ENCODE results near the gene AFG3L2.
"Not testable (repeated sequence)": the region's sequence is repeated elsewhere in the genome, so short reads cannot be mapped to it uniquely, and the experiment has no call there.

Gene AFG3L2
- 57.1 to 188 (median 94.2) reads per million in 9 experiments for total RNA-seq

DNA sequence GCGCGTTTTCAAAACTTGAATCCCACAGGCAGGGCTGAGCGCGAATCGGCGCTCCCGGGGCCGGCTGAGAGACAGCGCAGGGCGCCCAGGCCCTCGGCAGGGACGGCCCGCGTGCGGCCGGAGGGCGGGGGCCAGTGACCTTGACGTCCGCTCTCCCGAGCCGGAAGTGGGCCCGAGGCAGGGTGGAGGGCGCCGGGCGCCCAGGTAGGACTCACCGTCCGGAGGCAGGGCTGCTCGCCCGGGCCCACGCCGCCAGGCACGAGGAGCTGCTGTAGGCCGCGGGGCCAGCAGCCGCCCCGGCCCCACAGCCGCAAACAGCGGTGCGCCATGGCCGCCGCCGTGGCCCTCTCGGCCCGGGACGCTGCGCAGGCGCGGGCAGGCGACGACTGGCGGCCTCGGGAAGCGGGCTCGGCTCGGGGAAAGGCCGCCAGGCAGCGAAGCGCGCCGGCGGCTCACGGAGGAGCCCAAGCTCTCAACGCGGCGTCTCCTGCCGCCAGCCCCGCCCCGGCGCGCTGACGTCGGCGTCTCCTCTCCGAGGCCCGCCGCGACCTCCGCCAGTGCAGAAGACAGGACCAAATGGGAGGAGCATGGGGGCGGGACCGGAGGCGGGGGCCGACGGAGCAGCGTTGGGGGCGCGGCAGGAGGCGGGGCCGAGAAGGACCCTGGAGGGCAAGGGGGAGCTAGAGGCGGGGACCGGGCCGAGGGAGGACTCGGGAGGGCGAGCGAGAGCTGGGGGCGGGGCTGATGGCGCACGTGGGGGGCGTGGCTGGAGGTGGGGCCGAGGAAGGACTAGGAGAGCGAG is at the start of gene AFG3L2:
AFG3L2 (minus strand) TSS at position 474 of the 802 bp plus-strand sequence; CDS start at position 329, 145 bp downstream.
- peak; percentile 100 for DNase-seq
- Mint-ChIP-seq H3K9me3 (no peaks in the 10 kb centered on the region), H3K4me3 (peak within 1 kb of the TSS; percentile 88), H3K27me3 (no peaks in the 10 kb centered on the region), H3K4me1 (ENCODE audit: low read depth in 2 of 2) (peaks cover 37 to 42% of the 10 kb centered on the region in 2 donors), H3K36me3 (ENCODE audit: insufficient read depth) (peaks cover 18% of the 10 kb centered on the region), H3K27ac (peak within 1 kb of the TSS; percentile 88)
- ATAC-seq (replicated peaks): peak; percentile 82

DNA sequence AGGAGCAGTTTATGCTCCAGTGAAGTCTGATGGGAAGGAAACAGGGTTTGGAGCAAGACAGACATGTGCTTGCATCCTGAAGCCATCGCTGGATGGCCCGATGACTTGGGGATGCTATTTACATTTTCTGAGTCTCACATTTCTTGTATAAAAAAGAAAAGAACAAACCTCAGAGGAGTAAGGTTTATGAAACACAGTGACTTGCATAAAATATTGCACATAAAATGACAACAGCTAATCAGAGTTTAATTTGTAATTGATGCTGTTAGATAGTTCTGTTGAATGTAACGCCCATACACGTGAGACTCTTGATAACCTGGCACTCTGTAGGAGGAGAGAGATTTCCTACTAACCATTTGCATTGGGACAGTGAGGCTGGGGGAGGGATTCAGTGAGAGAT is 47.2 kb upstream of the AFG3L2 start:
- DNase-seq (no peak), ATAC-seq (replicated peaks) (no peak)
- peaks cover 0 to 3% of the 10 kb centered on the region in 2 donors for H3K4me1 Mint-ChIP-seq (ENCODE audit: low read depth in 2 of 2)
- H3K4me3 Mint-ChIP-seq: no peak overlapping the region
- H3K27ac Mint-ChIP-seq: no peak overlapping the region
- no peaks in the 10 kb centered on the region for H3K9me3 Mint-ChIP-seq
- H3K36me3 Mint-ChIP-seq (ENCODE audit: insufficient read depth): no peaks in the 10 kb centered on the region
- H3K27me3 Mint-ChIP-seq: peaks cover 0 to 9% of the 10 kb centered on the region in 2 donors

DNA sequence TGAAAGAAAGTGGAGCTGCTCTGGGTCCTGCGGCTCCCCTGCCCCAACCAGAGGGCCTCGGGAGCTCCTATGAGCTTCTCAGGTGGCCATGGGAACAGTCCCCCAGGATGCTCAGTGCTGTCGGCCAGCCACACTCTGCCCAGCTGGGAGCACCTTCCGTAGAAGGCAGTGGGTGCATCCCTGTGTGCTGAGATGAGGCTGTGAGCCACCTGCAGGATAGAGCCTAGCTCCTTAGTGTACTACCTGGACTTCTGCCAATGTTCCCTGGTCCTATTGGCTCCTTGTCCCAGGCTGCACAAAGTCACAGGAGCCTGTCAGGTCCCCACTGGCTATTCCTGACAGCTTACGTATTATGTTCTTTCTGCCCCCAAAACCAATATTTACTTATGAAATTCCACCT is 46.8 kb upstream of the AFG3L2 start:
- H3K4me1 Mint-ChIP-seq (ENCODE audit: low read depth in 2 of 2): peaks cover 0 to 3% of the 10 kb centered on the region in 2 donors

DNA sequence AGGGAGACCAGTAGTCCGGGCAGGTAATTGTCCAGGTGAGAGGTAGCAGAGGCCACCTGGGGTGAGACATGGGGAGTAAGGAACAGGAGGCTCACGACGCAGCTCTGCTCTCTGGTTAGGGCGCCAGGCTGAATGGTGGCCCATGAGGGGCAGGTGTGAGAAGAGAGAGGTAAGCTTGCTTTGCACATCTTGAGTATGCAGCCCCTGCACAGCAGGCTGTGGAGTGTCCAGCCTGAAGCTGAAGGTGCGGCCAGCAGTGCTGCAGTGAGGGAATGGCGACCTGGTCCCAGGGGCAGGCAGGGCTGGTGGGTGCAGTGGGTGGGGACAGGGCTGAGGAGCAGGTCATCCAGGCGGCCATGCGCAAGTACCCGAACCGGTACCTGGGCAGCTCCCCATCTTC is 46.4 kb upstream of the AFG3L2 start:
- Mint-ChIP-seq H3K27me3 (peaks cover 0 to 9% of the 10 kb centered on the region in 2 donors), H3K4me1 (ENCODE audit: low read depth in 2 of 2) (peaks cover 0 to 6% of the 10 kb centered on the region in 2 donors), H3K36me3 (ENCODE audit: insufficient read depth) (no peaks in the 10 kb centered on the region), H3K9me3 (no peaks in the 10 kb centered on the region), H3K27ac (peak overlapping the region in 1 of 2 donors; percentile 10), H3K4me3 (no peak overlapping the region)
- ATAC-seq (replicated peaks): no peak
- no peak for DNase-seq

More for the DNA sequence above, 46.8 kb upstream of the AFG3L2 start:
- Mint-ChIP-seq H3K36me3 (ENCODE audit: insufficient read depth) (no peaks in the 10 kb centered on the region), H3K4me3 (no peak overlapping the region), H3K9me3 (no peaks in the 10 kb centered on the region), H3K27ac (no peak overlapping the region), H3K27me3 (peaks cover 0 to 9% of the 10 kb centered on the region in 2 donors)
- ATAC-seq (replicated peaks) (no peak), DNase-seq (no peak)

DNA sequence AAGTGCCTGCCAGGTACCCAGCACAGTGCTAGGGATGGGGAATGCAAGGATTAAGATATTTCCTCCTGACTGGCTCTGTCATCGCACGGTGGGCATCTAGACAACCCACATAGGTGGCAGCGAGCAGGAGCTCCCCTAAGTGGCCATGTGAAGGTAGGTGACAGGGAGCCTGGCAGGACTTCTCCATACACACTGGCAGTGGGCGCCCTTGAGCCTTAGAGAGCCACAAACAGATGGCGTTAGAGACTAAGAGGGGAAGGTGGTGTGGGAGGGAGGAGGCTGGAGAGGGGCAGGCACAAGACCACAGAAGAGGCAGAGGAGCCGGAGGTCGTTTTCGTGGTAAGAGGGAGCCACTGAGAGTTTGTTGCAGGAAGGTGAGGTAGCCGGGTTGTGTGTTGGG is 45.9 kb upstream of the AFG3L2 start:
- DNase-seq (no peak), ATAC-seq (replicated peaks) (no peak)
- no peaks in the 10 kb centered on the region for H3K36me3 Mint-ChIP-seq (ENCODE audit: insufficient read depth)
- H3K4me1 Mint-ChIP-seq (ENCODE audit: low read depth in 2 of 2): peaks cover 0 to 7% of the 10 kb centered on the region in 2 donors
- peaks cover 0 to 9% of the 10 kb centered on the region in 2 donors for H3K27me3 Mint-ChIP-seq
- H3K27ac Mint-ChIP-seq: peak overlapping the region in 1 of 2 donors; percentile 10
- H3K4me3 Mint-ChIP-seq: no peak overlapping the region
- H3K9me3 Mint-ChIP-seq: no peaks in the 10 kb centered on the region

GRCh38 chr18:12421732-12422131 is 44.7 kb upstream of the AFG3L2 start:
- no peaks in the 10 kb centered on the region for H3K36me3 Mint-ChIP-seq (ENCODE audit: insufficient read depth)
- H3K4me3 Mint-ChIP-seq: no peak overlapping the region
- no peak for DNase-seq
- no peak for ATAC-seq (replicated peaks)
- H3K4me1 Mint-ChIP-seq (ENCODE audit: low read depth in 2 of 2): peaks cover 0 to 7% of the 10 kb centered on the region in 2 donors
- H3K27me3 Mint-ChIP-seq: peaks cover 0 to 9% of the 10 kb centered on the region in 2 donors
- no peak overlapping the region for H3K27ac Mint-ChIP-seq
- no peaks in the 10 kb centered on the region for H3K9me3 Mint-ChIP-seq

- H3K36me3 Mint-ChIP-seq (ENCODE audit: insufficient read depth): no peaks in the 10 kb centered on the region
- H3K4me3 Mint-ChIP-seq: peak overlapping the region; percentile 67 to 84
- peaks cover 0 to 7% of the 10 kb centered on the region in 2 donors for H3K4me1 Mint-ChIP-seq (ENCODE audit: low read depth in 2 of 2)
- H3K27ac Mint-ChIP-seq: peak overlapping the region in 1 of 2 donors; percentile 41
- ATAC-seq (replicated peaks) (no peak), DNase-seq (no peak)
- H3K9me3 Mint-ChIP-seq: no peaks in the 10 kb centered on the region
- H3K27me3 Mint-ChIP-seq: peaks cover 0 to 9% of the 10 kb centered on the region in 2 donors
These were observed 43.9 kb upstream of the AFG3L2 start for GRCh38 chr18:12420821-12421421.

DNA sequence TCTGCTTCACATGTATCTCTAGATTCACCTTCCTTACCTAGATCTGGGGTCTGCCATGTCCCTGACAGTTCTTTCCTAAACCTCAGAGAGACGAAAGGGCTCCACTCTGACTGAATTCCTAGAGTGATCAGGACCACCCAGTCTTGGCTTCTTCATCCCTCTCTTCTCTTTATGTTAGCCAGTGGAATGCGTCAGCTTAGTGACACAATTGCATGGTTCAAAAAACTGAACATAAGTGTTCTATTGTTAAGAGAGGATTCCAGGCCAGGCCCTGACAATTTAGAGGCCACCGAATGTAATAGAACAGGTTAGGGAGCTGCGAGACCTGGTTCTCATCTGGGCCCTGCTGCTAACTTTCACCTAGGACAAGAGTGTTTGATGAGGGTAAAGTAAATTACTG is 40.7 kb upstream of the AFG3L2 start:
- H3K27ac Mint-ChIP-seq: no peak overlapping the region
- H3K4me3 Mint-ChIP-seq: no peak overlapping the region
- no peaks in the 10 kb centered on the region for H3K9me3 Mint-ChIP-seq
- DNase-seq (no peak), ATAC-seq (replicated peaks) (no peak)
- H3K4me1 Mint-ChIP-seq (ENCODE audit: low read depth in 2 of 2): peaks cover 0 to 7% of the 10 kb centered on the region in 2 donors
- H3K36me3 Mint-ChIP-seq (ENCODE audit: insufficient read depth): no peaks in the 10 kb centered on the region
- no peaks in the 10 kb centered on the region for H3K27me3 Mint-ChIP-seq

DNA sequence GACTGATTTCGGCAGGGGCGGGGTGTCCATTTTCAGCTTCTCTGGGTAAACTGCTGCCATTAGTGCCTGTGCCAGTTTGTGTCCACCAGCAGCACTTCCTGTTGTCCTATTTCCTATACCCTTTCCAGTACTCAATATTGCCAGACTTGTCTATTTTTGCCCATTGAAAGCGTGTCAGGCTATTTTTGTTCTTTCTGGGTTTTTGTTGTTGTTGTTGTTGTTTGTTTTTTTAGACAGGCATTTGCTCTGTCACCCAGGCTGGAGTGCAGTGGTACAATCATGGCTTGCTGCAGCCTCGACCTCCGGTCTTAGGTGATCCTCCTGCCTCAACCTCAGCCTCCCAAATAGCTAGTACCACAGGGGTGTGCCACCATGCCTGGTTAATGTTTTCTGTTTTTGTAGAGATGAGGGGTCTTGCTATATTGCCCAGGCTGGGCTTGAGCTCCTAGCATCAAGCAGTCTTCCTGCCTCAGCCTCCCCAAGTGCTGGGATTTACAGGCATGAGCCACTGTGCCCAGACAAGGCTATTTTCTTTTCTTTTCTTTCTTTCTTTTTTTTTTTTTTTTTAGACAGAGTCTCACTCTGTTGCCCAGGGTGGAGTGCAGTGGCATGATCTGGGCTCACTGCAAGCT is 39.2 kb upstream of the AFG3L2 start:
- Mint-ChIP-seq H3K4me1 (ENCODE audit: low read depth in 2 of 2) (peaks cover 0 to 7% of the 10 kb centered on the region in 2 donors), H3K9me3 (no peaks in the 10 kb centered on the region), H3K27ac (no peak overlapping the region), H3K4me3 (no peak overlapping the region), H3K36me3 (ENCODE audit: insufficient read depth) (no peaks in the 10 kb centered on the region), H3K27me3 (no peaks in the 10 kb centered on the region)
- no peak for ATAC-seq (replicated peaks)
- no peak for DNase-seq

DNA sequence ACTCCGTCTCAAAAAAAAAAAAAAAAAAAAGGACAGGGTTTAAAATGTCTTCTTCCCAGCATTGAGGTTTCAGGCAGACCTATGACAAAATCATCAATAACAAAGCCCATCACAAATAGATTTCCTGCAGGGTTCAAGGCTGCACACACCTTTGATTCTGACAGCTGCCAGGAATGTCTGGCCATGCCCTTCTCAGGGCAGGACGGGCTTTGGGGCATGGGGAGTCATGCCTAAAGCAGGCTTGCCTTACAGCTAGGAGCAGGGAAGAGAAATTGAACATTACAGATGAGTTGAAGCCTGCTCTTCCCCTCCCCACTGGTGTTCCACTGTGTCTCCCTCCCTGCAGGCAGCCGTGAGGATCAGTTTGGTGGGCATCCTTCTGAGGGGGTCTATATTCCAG is 34.4 kb upstream of the AFG3L2 start:
- Mint-ChIP-seq H3K9me3 (no peaks in the 10 kb centered on the region), H3K4me1 (ENCODE audit: low read depth in 2 of 2) (peaks cover 4 to 5% of the 10 kb centered on the region in 2 donors), H3K36me3 (ENCODE audit: insufficient read depth) (peaks cover 7% of the 10 kb centered on the region), H3K27me3 (no peaks in the 10 kb centered on the region), H3K27ac (no peak overlapping the region), H3K4me3 (no peak overlapping the region)
- ATAC-seq (replicated peaks): no peak
- no peak for DNase-seq

DNA sequence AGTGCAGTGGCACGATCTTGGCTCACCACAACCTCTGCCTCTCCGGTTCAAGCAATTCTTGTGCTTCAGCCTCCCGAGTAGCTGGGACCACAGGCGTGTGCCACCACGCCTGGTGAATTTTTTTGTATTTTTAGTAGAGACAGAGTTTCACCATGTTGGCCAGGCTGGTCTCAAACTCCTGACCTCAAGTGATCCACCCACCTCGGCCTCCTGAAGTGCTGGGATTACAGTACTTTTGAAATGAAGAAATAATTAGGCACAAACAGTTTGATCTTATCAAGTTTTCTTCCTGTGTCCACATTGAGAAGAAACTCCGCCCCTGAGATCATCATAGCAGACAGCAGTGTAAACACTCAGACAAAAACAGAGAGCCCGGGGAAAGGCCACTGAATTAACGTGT is 33.7 kb upstream of the AFG3L2 start:
- not testable (repeated sequence) for DNase-seq; H3K4me1 Mint-ChIP-seq (ENCODE audit: low read depth in 2 of 2); H3K27me3 Mint-ChIP-seq; H3K4me3 Mint-ChIP-seq; ATAC-seq (replicated peaks); H3K9me3 Mint-ChIP-seq; H3K36me3 Mint-ChIP-seq (ENCODE audit: insufficient read depth); H3K27ac Mint-ChIP-seq

GRCh38 chr18:12410081-12410481 is 33.1 kb upstream of the AFG3L2 start:
- no peak overlapping the region for H3K4me3 Mint-ChIP-seq

GRCh38 chr18:12409469-12409868 is 32.4 kb upstream of the AFG3L2 start:
- Mint-ChIP-seq H3K27ac (no peak overlapping the region), H3K4me1 (ENCODE audit: low read depth in 2 of 2) (peaks cover 4 to 10% of the 10 kb centered on the region in 2 donors), H3K9me3 (no peaks in the 10 kb centered on the region), H3K4me3 (peak overlapping the region in 1 of 2 donors; percentile 84), H3K36me3 (ENCODE audit: insufficient read depth) (peaks cover 7% of the 10 kb centered on the region), H3K27me3 (peaks cover 0 to 7% of the 10 kb centered on the region in 2 donors)
- no peak for DNase-seq
- no peak for ATAC-seq (replicated peaks)

More at GRCh38 chr18:12410081-12410481, 33.1 kb upstream of the AFG3L2 start:
- no peak for ATAC-seq (replicated peaks)
- Mint-ChIP-seq H3K9me3 (no peaks in the 10 kb centered on the region), H3K36me3 (ENCODE audit: insufficient read depth) (peaks cover 7% of the 10 kb centered on the region), H3K27me3 (peaks cover 0 to 4% of the 10 kb centered on the region in 2 donors), H3K4me1 (ENCODE audit: low read depth in 2 of 2) (peaks cover 4 to 10% of the 10 kb centered on the region in 2 donors), H3K27ac (no peak overlapping the region)
- DNase-seq: no peak

All from effector memory CD8-positive, alpha-beta T cell (primary cell).